HepG2 (cell line): ENCODE data around the gene PPIC. TPM values are rescaled to one million over a fixed set of nuclear protein-coding genes. Genes with fewer than 3 reads are reported as not detected.
A peak's percentile ranks its signal among the peaks of the same experiment; 100 is the strongest.

Source experiments
- FOXC1 ChIP-seq: sonication (generic); formaldehyde crosslinking; IDR thresholded peaks from 2 replicates; pipeline ENCODE4 v1.8.0; 2022; ENCODE audit warnings: mild to moderate bottlenecking, missing genetic modification reagents, borderline replicate concordance
- JDP2 ChIP-seq: sonication (generic); formaldehyde crosslinking; IDR thresholded peaks from 2 replicates; pipeline ENCODE4 v1.8.1; 2022; ENCODE audit warnings: missing genetic modification reagents, borderline replicate concordance
- LCORL ChIP-seq, 2 experiments: fragments of 450-650 bp in 1 of 2; sonication (generic) in 1 of 2; formaldehyde crosslinking in 1 of 2; IDR thresholded peaks; 2 replicates each; pipeline versions ENCODE4 v1.5.0 to v1.6.1; 2017 to 2020; ENCODE audit warnings: antibody characterized with exemption in 1 of 2, missing genetic modification reagents in 1 of 2
- MEF2D ChIP-seq: sonication (generic); formaldehyde crosslinking; IDR thresholded peaks from 2 replicates; pipeline ENCODE4 v1.5.1; 2020; ENCODE audit warnings: mild to moderate bottlenecking, missing genetic modification reagents
- MTA3 ChIP-seq: sonication (generic); formaldehyde crosslinking; IDR thresholded peaks from 2 replicates; pipeline ENCODE4 v1.4.0; 2020; ENCODE audit warnings: missing genetic modification reagents
- NBN ChIP-seq: fragments of 450-650 bp; conservative IDR thresholded peaks from 2 replicates; pipeline ENCODE4 v1.6.1; 2017
- NFRKB ChIP-seq: fragments of 450-650 bp; IDR thresholded peaks from 2 replicates; pipeline ENCODE4 v1.6.1; 2017
- NONO ChIP-seq, 2 experiments: fragments of 450-650 bp in 1 of 2; sonication (generic) in 1 of 2; formaldehyde crosslinking in 1 of 2; IDR thresholded peaks in 1 of 2; conservative IDR thresholded peaks in 1 of 2; 2 replicates each; pipeline versions ENCODE4 v1.6.1 to v1.8.0; 2017 to 2022; ENCODE audit warnings: mild to moderate bottlenecking in 1 of 2, missing genetic modification reagents in 1 of 2, moderate library complexity in 1 of 2
- NR3C1 ChIP-seq: sonication (generic); formaldehyde crosslinking; IDR thresholded peaks from 2 replicates; pipeline ENCODE4 v1.4.0; 2020; ENCODE audit warnings: missing genetic modification reagents
- SMAD9 ChIP-seq: sonication (generic); formaldehyde crosslinking; IDR thresholded peaks from 2 replicates; pipeline ENCODE4 v1.5.1; 2020; ENCODE audit warnings: mild to moderate bottlenecking, missing genetic modification reagents
- SRF ChIP-seq: IDR thresholded peaks from 2 replicates; pipeline ENCODE4 v1.6.1; 2011; ENCODE audit warnings: mild to moderate bottlenecking, low read depth, low read length, moderate library complexity
- SRSF4 ChIP-seq: fragments of 200-400 bp; formaldehyde crosslinking; IDR thresholded peaks from one replicate; pipeline ENCODE4 v1.6.1; 2018; ENCODE audit warnings: mild to moderate bottlenecking, low read depth, low read length, moderate library complexity; ENCODE audit not compliant: poor library complexity, severe bottlenecking
- SYNCRIP ChIP-seq: fragments of 200-400 bp; formaldehyde crosslinking; IDR thresholded peaks from 2 replicates; pipeline ENCODE4 v1.6.1; 2018; ENCODE audit warnings: mild to moderate bottlenecking, low read depth, low read length; ENCODE audit not compliant: insufficient read depth
- TCF12 ChIP-seq, 2 experiments: fragments of 450-650 bp in 1 of 2; sonication (generic) in 1 of 2; formaldehyde crosslinking in 1 of 2; IDR thresholded peaks; 2 replicates each; pipeline versions ENCODE4 v1.6.1 to v1.8.0; 2017 to 2022; ENCODE audit warnings: antibody characterized with exemption in 1 of 2, mild to moderate bottlenecking in 1 of 2, missing genetic modification reagents in 1 of 2, moderate library complexity in 1 of 2
- U2AF1 ChIP-seq: fragments of 200-400 bp; formaldehyde crosslinking; optimal IDR thresholded peaks from 2 replicates; pipeline ENCODE3; 2017; ENCODE audit warnings: mild to moderate bottlenecking, low read depth, low read length
- ZBTB25 ChIP-seq: IDR thresholded peaks from 2 replicates; pipeline ENCODE4 v1.6.1; 2018; ENCODE audit warnings: missing genetic modification reagents
- ZNF251 ChIP-seq: sonication (generic); formaldehyde crosslinking; IDR thresholded peaks from 2 replicates; pipeline ENCODE4 v1.9.0; 2021; ENCODE audit warnings: mild to moderate bottlenecking, missing genetic modification reagents
- ZNF292 ChIP-seq: sonication (generic); formaldehyde crosslinking; IDR thresholded peaks from 2 replicates; pipeline ENCODE4 v1.8.1; 2022; ENCODE audit warnings: mild to moderate bottlenecking, low read depth, missing genetic modification reagents, borderline replicate concordance
- ZNF687 ChIP-seq: sonication (generic); formaldehyde crosslinking; IDR thresholded peaks from 2 replicates; pipeline ENCODE4 v1.5.1; 2020; ENCODE audit warnings: mild to moderate bottlenecking, missing genetic modification reagents, moderate library complexity
- ZNF720 ChIP-seq: sonication (generic); formaldehyde crosslinking; IDR thresholded peaks from 2 replicates; pipeline ENCODE4 v1.4.0; 2020; ENCODE audit warnings: missing genetic modification reagents
- ZNF772 ChIP-seq: sonication (generic); formaldehyde crosslinking; IDR thresholded peaks from 2 replicates; pipeline ENCODE4 v1.5.0; 2020; ENCODE audit warnings: mild to moderate bottlenecking, missing genetic modification reagents
- ZNF784 ChIP-seq: sonication (generic); formaldehyde crosslinking; IDR thresholded peaks from 2 replicates; pipeline ENCODE4 v1.5.1; 2020; ENCODE audit warnings: missing genetic modification reagents, mild to moderate bottlenecking, borderline replicate concordance
- polyA plus RNA-seq, 8 experiments: library from polyadenylated mRNA; depleted of rRNA in 3 of 8; stranded (reverse) in 7 of 8; unstranded in 1 of 8; fragments of >200 nt; fragmentation: Illumina TruSeq in 4 of 8; extraction: Trizol in 4 of 8; gene quantifications; 2 replicates each; pipeline versions ENCODE4 v1.2.1 to v1.2.3, GENCODE V29; 2011 to 2016; ENCODE audit warnings: low read depth in 4 of 8, missing spikeins in 1 of 8, mixed read lengths in 1 of 8; ENCODE audit not compliant: insufficient read depth in 1 of 8
- total RNA-seq, 5 experiments: library from RNA; depleted of rRNA; stranded (reverse); fragments of >200 nt; fragmentation: Illumina TruSeq; extraction: Trizol; gene quantifications; 2 replicates each; pipeline ENCODE4 v1.2.3, GENCODE V29; 2016; ENCODE audit warnings: low read depth in 1 of 5

Gene PPIC
- total and polyA plus RNA-seq, 2 of the 13 experiments (the other 11 are each of a cell fraction or from before 2014, with no cell fraction given): 6.2 to 17.2 TPM

GRCh38 chr5:123036391-123037103 is at the start of gene PPIC (continued):
- TF ChIP-seq ZNF784 (CRISPR knock-in tag) (no peak), TCF12 (IDR thresholded peaks at IDR 0.05) (no peak), TCF12 (CRISPR knock-in tag; IDR thresholded peaks at IDR 0.05) (no peak), ZNF292 (CRISPR knock-in tag) (no peak), ZNF687 (CRISPR knock-in tag) (peak; percentile 73), JDP2 (CRISPR knock-in tag) (no peak), NBN (no peak), SMAD9 (CRISPR knock-in tag) (no peak), ZNF720 (CRISPR knock-in tag) (no peak), MTA3 (no peak), NONO (IDR thresholded peaks at IDR 0.05) (no peak), NONO (CRISPR knock-in tag; conservative IDR thresholded peaks at IDR 0.05) (peak; percentile 34), FOXC1 (CRISPR knock-in tag) (no peak), MEF2D (no peak), SRF (no peak), SYNCRIP (no peak), ZNF251 (CRISPR knock-in tag) (no peak), NR3C1 (CRISPR knock-in tag) (no peak), U2AF1 (no peak), ZNF772 (CRISPR knock-in tag) (peak; percentile 42; the same call in 1 of the 2 replicates), ZBTB25 (CRISPR knock-in tag) (peak; percentile 24; the same call in 1 of the 2 replicates), LCORL (IDR thresholded peaks at IDR 0.05) (no peak), LCORL (CRISPR knock-in tag; IDR thresholded peaks at IDR 0.05) (0 out of 2 replicates have a peak, but pooled peaks have one; percentile 3), NFRKB (no peak), SRSF4 (no peak)
